ENCODE measurements around the gene CALN1. TPM values are rescaled to one million over a fixed set of nuclear protein-coding genes. Genes with fewer than 3 reads are reported as not detected.

The CALN1 gene
- total and polyA plus RNA-seq, 2 donors, result 0.13 to 0.42 TPM

DNA sequence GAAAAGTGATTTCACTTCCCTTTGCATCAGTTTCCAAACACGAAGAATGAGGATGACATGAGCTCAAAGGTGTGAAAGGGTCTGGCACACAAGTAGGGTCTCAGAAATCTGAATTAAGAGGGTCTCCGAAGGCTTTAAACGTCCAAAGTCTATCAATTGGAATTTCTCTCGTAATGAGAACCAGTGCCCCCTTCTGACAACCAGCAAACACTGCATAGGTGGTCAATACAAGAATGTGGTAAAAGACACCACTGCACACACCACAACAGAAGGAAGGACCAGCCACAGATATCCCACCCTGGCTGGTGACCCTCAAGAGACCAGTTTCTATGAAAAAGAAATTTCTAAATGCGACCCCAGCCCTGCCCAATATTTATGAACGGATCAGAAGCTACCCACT is 78.1 kb downstream of the CALN1 start:
- H3K36me3 ChIP-seq (ENCODE audit: insufficient read depth), result no peaks in the 10 kb centered on the region
- H3K4me3 ChIP-seq (ENCODE audit: low read depth, low read length), result no peak overlapping the region
- 42% methylated on average over 6 of the region's 6 CpGs for WGBS
- H3K4me1 ChIP-seq (ENCODE audit: insufficient read depth), result no peaks in the 10 kb centered on the region
- no peak overlapping the region for H3K27ac ChIP-seq (ENCODE audit: low read depth)
- DNase-seq (ENCODE audit: extremely low spot score), result no peak

DNA sequence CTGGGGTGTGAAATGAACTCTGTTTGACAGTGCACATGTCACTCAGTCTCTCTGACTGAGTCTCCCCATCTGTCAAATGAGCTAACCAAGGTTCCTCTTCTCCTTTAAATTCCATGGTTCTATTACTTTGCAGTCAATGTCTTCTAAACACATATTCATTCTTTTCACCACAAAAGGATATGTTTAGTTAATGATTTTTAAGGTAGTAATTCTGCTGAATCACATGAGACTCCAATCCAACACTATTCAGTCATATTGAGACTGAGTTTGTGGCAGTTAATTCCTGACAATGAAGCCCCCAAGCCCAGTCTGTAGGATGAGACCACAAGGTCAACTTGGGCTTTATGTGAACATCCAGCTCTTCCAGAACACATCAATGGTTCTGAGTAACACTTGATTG is 85.3 kb downstream of the CALN1 start:
- no peak overlapping the region for H3K4me3 ChIP-seq (ENCODE audit: low read depth, low read length)
- no peaks in the 10 kb centered on the region for H3K36me3 ChIP-seq (ENCODE audit: insufficient read depth)
- DNase-seq (ENCODE audit: extremely low spot score), result no peak
- no peaks in the 10 kb centered on the region for H3K4me1 ChIP-seq (ENCODE audit: insufficient read depth)
- H3K27ac ChIP-seq (ENCODE audit: low read depth), result no peak overlapping the region

DNA sequence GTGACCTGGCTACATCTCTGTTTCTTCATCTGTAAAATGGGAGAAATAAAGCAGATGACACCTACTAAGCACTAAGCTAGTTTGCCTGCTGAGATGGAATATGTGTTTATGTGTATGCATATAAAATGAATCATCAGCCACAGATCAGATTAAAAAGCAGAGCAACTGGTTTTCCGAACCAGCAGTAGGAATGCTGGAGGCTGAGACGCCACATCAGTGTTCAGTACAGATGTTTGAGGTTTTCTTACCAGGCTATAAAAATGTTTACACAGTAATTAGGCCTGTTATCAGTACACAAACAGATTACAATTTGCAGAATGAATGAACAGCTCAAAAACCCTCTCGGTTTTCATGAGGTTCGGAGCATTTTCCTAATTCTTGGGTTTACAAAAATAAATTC is 85.8 kb downstream of the CALN1 start:
- Histone ChIP-seq H3K27ac (ENCODE audit: low read depth) (no peak overlapping the region), H3K36me3 (ENCODE audit: insufficient read depth) (no peaks in the 10 kb centered on the region), H3K4me1 (ENCODE audit: insufficient read depth) (no peaks in the 10 kb centered on the region), H3K4me3 (ENCODE audit: low read depth, low read length) (no peak overlapping the region)
- peak; percentile 14 for DNase-seq (ENCODE audit: extremely low spot score)
- 38% methylated on average over 4 of the region's 4 CpGs for WGBS

DNA sequence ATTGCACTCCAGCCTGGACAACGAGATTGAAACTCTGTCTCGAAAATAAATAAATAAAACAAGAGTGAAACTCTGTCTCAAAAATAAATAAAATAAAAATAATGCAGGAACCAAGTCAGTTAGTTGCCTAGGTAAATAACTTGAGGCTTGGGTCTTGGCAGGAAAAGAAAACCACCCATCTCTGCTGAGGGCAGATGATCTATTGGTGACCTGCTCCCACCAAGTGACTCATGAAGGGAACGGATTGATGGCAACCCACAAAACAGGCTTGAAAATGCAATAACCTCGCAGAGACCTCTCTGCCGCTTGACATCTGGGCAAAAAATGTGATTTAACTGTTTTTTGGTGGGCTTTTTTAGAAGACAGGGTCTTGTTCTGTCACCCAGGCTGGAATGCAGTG is 86.6 kb downstream of the CALN1 start:
- H3K4me1 ChIP-seq (ENCODE audit: insufficient read depth), result no peaks in the 10 kb centered on the region
- no peaks in the 10 kb centered on the region for H3K36me3 ChIP-seq (ENCODE audit: insufficient read depth)
- 72% methylated on average over 5 of the region's 5 CpGs for WGBS
- H3K27ac ChIP-seq (ENCODE audit: low read depth), result no peak overlapping the region
- DNase-seq (ENCODE audit: extremely low spot score), result no peak
- H3K4me3 ChIP-seq (ENCODE audit: low read depth, low read length), result no peak overlapping the region

DNA sequence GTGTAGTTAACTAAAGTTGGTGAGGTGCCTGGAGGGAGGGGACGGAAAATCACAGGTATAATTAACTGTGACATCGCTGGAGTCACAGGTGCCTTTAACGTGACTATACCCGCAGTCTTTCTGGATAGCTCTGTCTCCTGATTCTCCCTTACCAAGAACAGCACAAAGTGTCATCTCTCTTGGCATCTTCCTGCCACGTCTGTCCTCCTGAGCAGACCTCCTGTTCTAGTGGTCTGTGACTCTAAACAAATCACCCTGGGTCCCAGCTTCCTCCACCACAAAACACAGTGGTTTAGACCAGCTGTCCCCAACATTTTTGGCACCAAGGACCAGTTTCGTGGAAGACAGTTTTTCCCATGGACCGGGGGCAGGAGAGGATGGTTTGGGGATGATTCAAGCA is 90.5 kb downstream of the CALN1 start:
- no peaks in the 10 kb centered on the region for H3K36me3 ChIP-seq (ENCODE audit: insufficient read depth)
- no peak overlapping the region for H3K4me3 ChIP-seq (ENCODE audit: low read depth, low read length)
- H3K4me1 ChIP-seq (ENCODE audit: insufficient read depth), result no peaks in the 10 kb centered on the region
- no peak for DNase-seq (ENCODE audit: extremely low spot score)
- WGBS, result 83% methylated on average over 7 of the region's 7 CpGs
- no peak overlapping the region for H3K27ac ChIP-seq (ENCODE audit: low read depth)

DNA sequence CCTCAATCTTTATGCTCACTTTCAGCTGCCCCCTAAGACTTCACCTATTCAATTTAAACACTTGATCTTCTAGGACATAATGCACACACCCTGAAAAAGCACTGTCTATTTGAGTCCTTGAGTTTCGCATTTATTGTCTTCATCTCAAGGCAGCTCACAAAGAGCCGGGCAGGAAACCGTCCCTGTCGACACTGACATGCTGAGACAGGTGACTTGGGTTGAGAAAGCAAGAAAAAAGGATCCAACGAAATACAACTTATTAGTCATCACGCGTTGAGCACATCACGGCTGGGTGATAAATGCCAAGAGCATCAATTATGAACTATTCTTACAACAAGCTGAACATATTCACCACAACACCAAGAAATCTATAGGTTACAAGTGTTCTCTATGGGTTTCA is 91.1 kb downstream of the CALN1 start:
- no peak overlapping the region for H3K27ac ChIP-seq (ENCODE audit: low read depth)
- no peaks in the 10 kb centered on the region for H3K4me1 ChIP-seq (ENCODE audit: insufficient read depth)
- no peaks in the 10 kb centered on the region for H3K36me3 ChIP-seq (ENCODE audit: insufficient read depth)
- DNase-seq (ENCODE audit: extremely low spot score), result no peak
- WGBS, result 82% methylated on average over 8 of the region's 8 CpGs
- no peak overlapping the region for H3K4me3 ChIP-seq (ENCODE audit: low read depth, low read length)

DNA sequence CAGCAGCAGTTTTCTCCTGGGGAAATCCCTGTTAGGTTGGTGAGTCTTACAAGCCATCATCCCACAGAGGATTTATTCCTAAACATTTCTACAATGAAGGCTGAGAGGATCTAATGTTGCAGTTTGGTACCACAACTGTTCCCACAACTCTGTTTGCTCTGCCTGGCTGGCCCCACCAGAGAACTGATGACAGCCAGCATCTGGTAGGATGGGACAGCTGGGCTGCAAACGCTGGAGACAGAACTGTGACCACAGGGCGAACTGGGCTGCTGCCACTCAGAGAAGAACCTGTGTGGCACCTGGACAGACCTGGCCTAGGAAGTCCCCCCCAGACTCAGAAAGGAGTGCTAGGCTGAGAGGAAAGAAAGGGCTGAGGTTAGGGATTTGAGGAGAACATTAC is 94.8 kb downstream of the CALN1 start:
- Histone ChIP-seq H3K4me1 (ENCODE audit: insufficient read depth) (no peaks in the 10 kb centered on the region), H3K27ac (ENCODE audit: low read depth) (no peak overlapping the region), H3K4me3 (ENCODE audit: low read depth, low read length) (no peak overlapping the region), H3K36me3 (ENCODE audit: insufficient read depth) (no peaks in the 10 kb centered on the region)
- DNase-seq (ENCODE audit: extremely low spot score), result no peak
- 46% methylated on average over 2 of the region's 2 CpGs for WGBS

DNA sequence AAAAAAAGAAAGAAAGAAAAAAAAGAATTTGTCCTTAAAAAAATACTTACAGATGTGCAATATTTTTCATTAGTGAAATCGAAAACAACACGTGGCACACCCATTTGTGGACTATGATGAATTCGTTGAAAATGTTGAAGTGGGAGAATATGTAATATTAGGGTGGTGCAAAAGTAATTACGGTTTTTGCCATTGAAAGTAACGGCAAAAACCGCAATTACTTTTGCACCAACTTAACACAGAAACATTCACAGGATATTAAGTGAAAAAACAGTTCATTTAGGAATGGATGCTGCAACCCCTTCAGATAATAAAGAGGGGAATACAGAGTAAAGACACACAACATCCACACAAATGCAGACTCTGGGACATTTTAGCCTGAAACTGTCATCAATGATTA is 96.0 kb downstream of the CALN1 start:
- no peaks in the 10 kb centered on the region for H3K36me3 ChIP-seq (ENCODE audit: insufficient read depth)
- no peaks in the 10 kb centered on the region for H3K4me1 ChIP-seq (ENCODE audit: insufficient read depth)
- H3K27ac ChIP-seq (ENCODE audit: low read depth), result no peak overlapping the region
- 90% methylated on average over 6 of the region's 6 CpGs for WGBS
- no peak overlapping the region for H3K4me3 ChIP-seq (ENCODE audit: low read depth, low read length)
- no peak for DNase-seq (ENCODE audit: extremely low spot score)

DNA sequence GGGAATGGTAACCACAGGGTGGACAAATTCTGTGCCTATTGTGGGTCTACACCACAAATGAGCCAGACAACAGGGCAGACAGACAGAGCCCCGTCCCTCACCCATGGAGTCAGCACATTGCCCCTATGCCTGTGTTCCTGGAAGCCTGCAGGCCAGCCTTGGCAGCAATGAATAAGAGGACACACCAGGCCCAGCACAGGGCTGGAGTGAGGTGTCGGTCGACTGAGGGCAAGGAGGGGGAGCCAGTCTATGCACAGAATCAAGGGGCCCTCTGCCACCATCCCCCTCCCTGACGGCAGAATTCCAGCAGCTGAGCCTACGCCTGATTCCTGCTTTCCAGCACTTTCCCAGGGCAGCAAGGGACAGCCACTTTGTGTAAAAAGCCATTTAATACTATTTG is 98.2 kb downstream of the CALN1 start:
- WGBS, result 59% methylated on average over 5 of the region's 5 CpGs
- DNase-seq (ENCODE audit: extremely low spot score), result no peak
- Histone ChIP-seq H3K36me3 (ENCODE audit: insufficient read depth) (no peaks in the 10 kb centered on the region), H3K4me3 (ENCODE audit: low read depth, low read length) (no peak overlapping the region), H3K27ac (ENCODE audit: low read depth) (no peak overlapping the region), H3K4me1 (ENCODE audit: insufficient read depth) (no peaks in the 10 kb centered on the region)

DNA sequence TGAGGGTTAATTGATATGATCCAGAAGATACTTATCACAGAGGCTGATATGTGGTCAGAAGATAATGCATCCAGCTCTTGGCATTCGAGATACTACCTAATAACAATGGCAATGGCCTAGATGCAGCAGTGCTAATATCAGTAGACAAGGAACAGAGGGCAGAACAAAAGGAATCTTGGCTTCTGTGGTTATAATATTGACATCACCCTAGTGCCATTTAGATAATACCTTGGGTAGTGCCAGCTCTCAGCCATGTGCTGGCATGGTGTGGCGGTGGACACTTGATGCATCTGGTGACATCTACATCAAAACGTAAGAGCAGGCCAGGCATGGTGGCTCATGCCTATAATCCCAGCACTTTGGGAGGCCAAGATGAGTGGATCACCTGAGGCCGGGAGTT is 101.8 kb downstream of the CALN1 start:
- 86% methylated on average over 4 of the region's 4 CpGs for WGBS
- DNase-seq (ENCODE audit: extremely low spot score), result no peak
- no peak overlapping the region for H3K4me3 ChIP-seq (ENCODE audit: low read depth, low read length)
- H3K36me3 ChIP-seq (ENCODE audit: insufficient read depth), result no peaks in the 10 kb centered on the region
- no peak overlapping the region for H3K27ac ChIP-seq (ENCODE audit: low read depth)
- H3K4me1 ChIP-seq (ENCODE audit: insufficient read depth), result no peaks in the 10 kb centered on the region

DNA sequence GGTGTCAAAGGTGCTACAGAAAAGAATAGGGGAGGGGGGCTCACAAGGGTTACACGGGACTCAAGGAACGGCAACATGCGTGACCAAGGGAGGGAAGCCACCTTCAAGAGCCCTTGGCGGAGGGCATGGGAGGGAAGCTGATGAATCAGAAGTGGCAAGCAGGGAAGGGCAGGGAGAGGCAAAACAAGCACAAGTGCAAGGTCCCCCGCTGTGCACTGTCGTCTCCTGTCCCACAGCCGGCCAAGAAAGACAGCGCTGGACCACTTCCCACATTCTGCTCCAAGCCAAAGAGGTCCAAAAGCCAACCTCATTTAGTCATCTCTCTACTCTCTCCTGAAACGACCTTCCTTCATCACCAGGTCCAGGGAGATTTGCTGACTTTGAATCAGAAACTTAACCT is 102.7 kb downstream of the CALN1 start:
- DNase-seq (ENCODE audit: extremely low spot score), result no peak
- H3K36me3 ChIP-seq (ENCODE audit: insufficient read depth), result no peaks in the 10 kb centered on the region
- WGBS, result 86% methylated on average over 9 of the region's 9 CpGs
- no peak overlapping the region for H3K4me3 ChIP-seq (ENCODE audit: low read depth, low read length)
- H3K27ac ChIP-seq (ENCODE audit: low read depth), result no peak overlapping the region
- no peaks in the 10 kb centered on the region for H3K4me1 ChIP-seq (ENCODE audit: insufficient read depth)

DNA sequence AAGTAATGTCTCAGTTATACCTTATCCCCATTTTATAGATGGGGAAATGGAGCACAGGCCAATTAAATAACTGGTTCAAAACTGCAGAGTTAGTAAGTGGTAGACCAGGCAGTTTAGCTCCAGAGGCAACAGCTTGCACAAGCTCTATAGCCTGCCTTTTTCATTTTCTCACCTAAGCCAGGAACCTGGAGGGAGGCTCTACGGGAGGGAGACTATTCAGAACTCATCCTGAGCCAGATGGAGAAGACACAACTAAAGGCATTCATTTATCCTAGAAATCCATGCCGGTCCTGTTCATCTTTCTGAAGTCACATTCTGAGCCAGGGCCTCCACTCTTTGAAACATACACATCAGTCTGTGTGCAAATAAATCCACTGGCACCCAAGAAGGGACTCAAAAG is 103.2 kb downstream of the CALN1 start:
- Histone ChIP-seq H3K27ac (ENCODE audit: low read depth) (no peak overlapping the region), H3K4me3 (ENCODE audit: low read depth, low read length) (no peak overlapping the region), H3K36me3 (ENCODE audit: insufficient read depth) (no peaks in the 10 kb centered on the region), H3K4me1 (ENCODE audit: insufficient read depth) (no peaks in the 10 kb centered on the region)
- WGBS, result 85% methylated on average over 2 of the region's 2 CpGs
- no peak for DNase-seq (ENCODE audit: extremely low spot score)

DNA sequence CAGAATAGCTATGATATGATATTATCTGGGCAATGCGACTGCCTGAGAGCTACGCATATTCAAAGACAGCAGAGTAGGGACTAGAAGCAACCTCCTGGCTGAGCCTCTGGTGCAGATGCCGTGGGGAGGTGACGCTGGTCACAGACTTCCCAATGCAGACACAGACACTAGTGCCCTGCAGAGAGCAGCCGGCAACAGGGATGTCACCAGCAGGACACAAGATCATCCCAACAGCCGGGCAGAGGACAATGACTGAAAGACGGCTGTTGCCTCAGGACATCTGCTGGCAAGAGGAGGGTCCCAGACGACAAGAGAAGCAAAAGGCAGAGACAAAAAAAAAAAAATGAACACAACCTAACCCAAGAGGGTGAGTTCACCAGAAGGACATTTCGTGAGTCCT is 104.6 kb downstream of the CALN1 start:
- Histone ChIP-seq H3K36me3 (ENCODE audit: insufficient read depth) (no peaks in the 10 kb centered on the region), H3K4me3 (ENCODE audit: low read depth, low read length) (no peak overlapping the region), H3K27ac (ENCODE audit: low read depth) (no peak overlapping the region), H3K4me1 (ENCODE audit: insufficient read depth) (no peaks in the 10 kb centered on the region)
- DNase-seq (ENCODE audit: extremely low spot score), result no peak
- 78% methylated on average over 9 of the region's 9 CpGs for WGBS

DNA sequence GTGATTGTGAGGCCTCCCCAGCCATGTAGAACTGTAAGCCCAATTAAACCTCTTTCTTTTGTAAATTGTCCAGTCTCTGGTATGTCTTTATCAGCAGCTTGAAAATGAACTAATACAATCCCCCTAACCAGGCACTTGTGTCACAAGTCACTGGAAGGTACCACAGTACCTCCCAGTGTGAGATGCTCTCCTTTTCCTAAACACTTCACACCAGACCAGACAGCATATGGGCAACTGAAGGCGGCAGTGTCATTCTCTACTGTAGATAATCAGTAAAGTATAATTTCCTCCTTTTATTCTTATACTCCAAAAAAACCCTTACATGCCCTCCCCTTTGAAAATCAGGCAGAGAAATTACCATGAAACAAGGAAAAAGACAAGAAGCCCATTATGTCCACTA is 113.2 kb downstream of the CALN1 start:
- no peak for DNase-seq (ENCODE audit: extremely low spot score)
- Histone ChIP-seq H3K27ac (ENCODE audit: low read depth) (no peak overlapping the region), H3K4me1 (ENCODE audit: insufficient read depth) (no peaks in the 10 kb centered on the region), H3K4me3 (ENCODE audit: low read depth, low read length) (no peak overlapping the region), H3K36me3 (ENCODE audit: insufficient read depth) (no peaks in the 10 kb centered on the region)
- 75% methylated on average over 1 of the region's 1 CpG for WGBS

DNA sequence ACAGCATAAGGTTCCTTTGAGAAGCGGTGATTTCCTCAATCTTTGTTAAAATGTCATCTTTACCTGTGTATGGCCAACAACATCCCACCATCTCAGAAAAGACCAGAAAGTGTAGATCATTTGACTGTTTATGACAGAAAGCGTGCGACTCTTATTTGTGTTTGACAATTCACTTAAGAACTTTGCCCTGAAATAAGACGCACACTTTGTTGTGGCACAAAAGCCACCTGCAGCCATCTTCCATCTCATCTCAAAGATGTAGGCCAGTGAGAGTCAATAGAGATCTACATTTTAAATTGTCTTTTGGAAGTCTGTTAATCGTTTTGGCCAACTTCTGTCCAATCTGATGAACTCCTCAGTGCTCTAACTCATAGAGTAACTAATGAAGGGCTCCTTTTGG is 114.0 kb downstream of the CALN1 start:
- WGBS, result 90% methylated on average over 5 of the region's 5 CpGs

More for the DNA sequence above, 114.0 kb downstream of the CALN1 start:
- no peaks in the 10 kb centered on the region for H3K36me3 ChIP-seq (ENCODE audit: insufficient read depth)
- no peaks in the 10 kb centered on the region for H3K4me1 ChIP-seq (ENCODE audit: insufficient read depth)
- DNase-seq (ENCODE audit: extremely low spot score), result no peak
- no peak overlapping the region for H3K27ac ChIP-seq (ENCODE audit: low read depth)
- no peak overlapping the region for H3K4me3 ChIP-seq (ENCODE audit: low read depth, low read length)
